Measurements from ENCODE around the gene TNIP3.
"Not testable (repeated sequence)": the region's sequence is repeated elsewhere in the genome, so short reads cannot be mapped to it uniquely, and the experiment has no call there.

The TNIP3 gene

GRCh38 chr4:121164291-121164690, at the start of gene TNIP3:
Gene TNIP3, minus strand, starts transcription at chr4:121164321. Its CDS starts 196 bp downstream, at chr4:121164125.
- no peak for DNase-seq

GRCh38 chr4:121212806-121213205, 48.7 kb upstream of the TNIP3 start:
- no peak for DNase-seq

DNA sequence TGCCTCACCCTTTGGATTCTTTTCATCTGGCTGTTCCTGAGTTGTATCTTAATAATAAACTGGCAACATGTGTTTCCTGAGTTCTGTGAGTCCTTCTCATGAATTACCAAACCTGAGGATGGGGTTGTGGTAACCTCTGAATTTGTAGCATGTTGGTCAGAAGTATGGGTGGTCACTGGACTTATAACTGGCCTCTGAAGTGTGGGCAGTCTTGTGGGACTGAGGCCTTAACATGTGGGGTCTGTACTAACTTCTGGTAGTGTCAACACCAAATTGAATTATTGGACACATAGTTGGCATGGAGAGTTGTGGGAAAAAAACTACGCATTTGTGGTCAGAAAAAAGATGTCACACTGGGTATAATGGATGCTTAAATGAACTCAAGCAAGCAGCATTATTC, 45.0 kb upstream of the TNIP3 start:
- no peak for DNase-seq

DNA sequence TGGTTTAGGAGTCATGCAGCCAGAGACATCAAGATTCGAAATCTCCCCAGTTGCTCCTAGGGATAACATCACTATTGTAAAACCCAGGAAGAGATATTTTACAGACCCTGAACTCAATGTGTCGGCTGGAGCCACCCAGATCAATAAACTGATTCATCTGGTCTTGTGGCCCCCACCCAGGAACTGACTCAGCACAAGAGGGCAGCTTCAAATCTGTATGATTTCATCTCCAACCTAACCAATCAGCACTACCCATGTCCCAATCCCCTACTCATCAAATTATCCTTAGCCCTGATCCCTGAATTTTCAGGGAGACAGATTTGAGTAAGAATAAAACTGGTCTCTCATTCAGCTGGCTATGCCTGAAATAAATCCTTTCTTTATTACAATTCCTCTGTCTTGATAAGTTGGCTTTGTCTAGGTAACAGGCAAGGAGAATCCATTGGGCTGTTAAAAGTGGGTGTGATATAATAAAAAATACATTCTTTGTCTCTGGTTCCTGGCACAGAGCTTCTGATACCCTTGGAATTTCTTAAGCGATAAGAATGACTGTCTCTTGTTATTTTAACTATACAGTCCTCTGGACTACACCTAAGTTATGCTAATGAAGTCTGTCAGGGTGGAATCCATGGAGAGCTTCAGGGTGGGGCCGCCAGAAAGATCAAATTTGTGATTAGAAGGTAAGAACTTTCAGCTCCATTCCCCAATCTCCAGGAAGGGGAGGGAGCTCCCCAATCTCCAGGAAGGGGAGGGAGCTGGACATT, 44.3 kb upstream of the TNIP3 start:
- no peak for DNase-seq

GRCh38 chr4:121205777-121206176, 41.7 kb upstream of the TNIP3 start:
- not testable (repeated sequence) for DNase-seq

GRCh38 chr4:121200795-121201472, 36.8 kb upstream of the TNIP3 start:
- no peak for DNase-seq

- DNase-seq: no peak
Observed at GRCh38 chr4:121199742-121200561, 35.8 kb upstream of the TNIP3 start.

- no peak for DNase-seq
Observed at GRCh38 chr4:121198251-121198650, 34.1 kb upstream of the TNIP3 start.

GRCh38 chr4:121195649-121196048, 31.5 kb upstream of the TNIP3 start:
- no peak for DNase-seq

DNA sequence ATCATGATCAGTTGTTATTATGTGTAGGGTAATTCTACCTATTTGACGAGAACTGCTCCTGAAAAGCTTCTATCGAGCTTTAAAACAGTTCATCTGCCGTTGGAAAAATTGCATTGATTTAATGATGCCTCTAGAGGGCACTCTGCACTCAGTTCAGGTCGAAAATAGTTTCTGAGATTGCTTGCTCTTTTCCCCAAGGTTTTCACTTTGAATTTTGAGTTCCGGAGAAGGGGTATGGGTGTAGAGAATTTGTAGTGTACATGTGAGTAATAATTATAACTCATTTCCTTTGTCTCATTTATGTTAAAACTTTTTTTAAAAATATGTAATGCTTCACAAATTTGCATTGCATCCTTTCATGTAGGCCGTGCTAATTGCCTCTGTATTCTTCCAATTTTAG, 28.4 kb upstream of the TNIP3 start:
- peak; percentile 0 for DNase-seq

DNA sequence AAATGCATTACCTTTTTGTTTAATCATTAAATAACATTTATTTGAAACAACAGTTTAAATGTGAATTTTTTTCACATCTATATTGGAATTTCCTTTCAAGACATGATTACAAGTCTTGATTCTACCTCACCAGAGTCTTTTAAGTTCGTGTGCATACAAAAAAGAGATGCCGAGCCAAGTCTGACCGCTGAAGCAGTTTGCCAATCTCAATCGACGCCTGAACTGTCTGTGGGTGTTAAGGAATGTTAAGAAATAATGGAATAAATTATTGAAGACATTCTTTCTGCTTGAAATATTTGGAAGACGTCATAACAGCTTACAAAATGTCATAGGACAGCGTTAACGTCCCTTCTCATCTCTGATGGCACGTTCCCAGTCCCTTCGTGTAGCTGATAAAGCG, 27.9 kb upstream of the TNIP3 start:
- no peak for DNase-seq

- DNase-seq: no peak
Observed at GRCh38 chr4:121191361-121191760, 27.2 kb upstream of the TNIP3 start.

DNA sequence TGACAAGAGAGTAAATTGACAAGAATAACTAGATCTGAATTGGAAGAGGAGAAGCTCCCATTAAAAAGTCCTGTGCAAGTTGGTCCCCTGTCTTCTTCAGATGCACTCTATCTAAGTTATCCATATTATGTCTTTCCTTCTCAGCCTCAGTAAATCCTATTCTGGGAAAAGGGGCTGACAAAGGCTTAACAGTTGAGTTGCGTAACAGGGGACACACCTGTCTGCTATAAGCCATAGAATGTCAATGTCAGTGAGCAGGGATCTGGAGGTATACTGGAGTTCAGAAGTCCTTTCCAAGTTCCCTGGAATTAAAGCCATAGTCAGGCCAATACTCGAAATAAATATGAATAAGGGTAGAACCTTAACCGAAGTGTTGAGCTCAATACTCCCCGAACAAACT, 26.3 kb upstream of the TNIP3 start:
- no peak for DNase-seq

DNA sequence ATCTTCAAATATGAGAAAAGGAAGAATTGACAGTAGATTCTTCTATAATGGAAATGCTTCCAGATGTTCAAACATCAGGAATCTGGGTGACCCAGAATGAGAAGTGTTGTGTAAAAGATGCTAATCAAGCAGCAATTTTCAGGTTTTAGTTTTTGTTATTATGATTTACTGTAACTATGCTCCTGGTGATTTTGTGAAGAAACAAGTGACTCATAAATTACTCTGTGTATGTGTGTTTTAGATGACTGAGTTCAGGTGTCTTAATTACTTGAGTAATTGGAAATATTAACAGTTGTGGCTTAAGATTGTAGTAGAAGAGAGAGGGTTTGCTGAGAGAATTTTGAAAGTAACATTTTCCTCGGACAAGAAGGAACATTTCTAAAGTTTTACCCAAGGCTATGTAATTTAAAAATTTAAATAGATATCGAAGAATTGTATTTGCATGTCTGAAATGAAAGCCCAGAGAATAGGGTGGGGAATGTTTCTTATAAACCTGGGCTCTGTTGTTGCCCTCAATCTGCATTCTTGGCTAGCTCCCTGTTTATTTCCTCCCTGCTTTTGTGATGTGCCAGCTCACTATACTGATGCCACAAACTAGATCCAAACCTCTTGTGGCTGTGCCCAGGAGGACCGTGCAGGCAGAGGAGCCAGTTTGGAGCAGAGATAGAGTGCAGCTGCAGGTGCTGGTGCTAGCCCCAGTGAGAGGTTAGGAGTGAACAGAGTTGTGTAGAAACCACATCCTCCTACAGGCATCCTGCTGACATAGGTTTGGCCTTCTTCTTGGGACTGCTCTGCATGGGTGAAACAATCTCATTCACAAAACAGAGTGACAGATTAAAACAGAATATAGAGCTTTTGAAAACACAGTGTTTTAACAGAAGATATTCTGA, 25.4 kb upstream of the TNIP3 start:
- DNase-seq: no peak

- no peak for DNase-seq
Observed at GRCh38 chr4:121187206-121187605, 23.1 kb upstream of the TNIP3 start.

- DNase-seq: no peak
Observed at GRCh38 chr4:121185960-121186359, 21.8 kb upstream of the TNIP3 start.

DNA sequence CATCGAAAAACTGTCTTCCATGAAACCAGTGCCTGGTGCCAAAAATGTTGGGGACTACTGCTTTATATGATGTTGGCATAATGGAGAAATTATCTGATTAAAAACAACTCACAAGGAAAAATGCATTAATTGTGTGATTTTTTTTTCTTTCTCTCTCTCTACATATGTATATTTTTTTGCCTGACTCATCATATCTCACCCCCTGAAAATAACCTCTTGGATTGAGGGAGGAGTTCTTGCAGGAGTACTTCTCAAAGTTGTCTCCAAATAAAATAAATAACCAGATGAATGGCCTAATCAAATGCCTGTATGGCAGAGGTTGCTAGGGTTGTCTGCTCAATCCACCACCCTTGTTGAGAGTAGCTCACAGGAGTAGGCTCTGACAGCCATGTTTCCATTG, 19.9 kb upstream of the TNIP3 start:
- DNase-seq: no peak

DNA sequence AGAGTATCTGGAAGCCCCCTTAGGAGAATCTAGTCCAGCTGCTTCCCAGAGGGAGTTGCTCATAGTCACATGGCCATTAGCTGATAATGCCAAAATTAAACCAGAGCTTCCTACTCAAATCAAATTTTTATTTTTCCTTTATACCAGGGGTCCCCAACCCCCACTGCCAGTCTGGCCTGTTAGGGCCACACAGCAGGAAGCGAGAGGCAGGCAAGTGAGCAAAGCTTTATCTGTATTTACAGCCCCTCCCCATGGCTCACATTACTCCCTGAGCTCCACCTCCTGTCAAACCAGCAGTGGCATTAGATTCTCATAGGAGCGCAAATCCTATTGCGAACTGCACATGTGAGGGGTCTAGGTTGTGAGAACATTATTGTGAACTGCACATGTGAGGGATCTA, 19.2 kb upstream of the TNIP3 start:
- DNase-seq: no peak

DNA sequence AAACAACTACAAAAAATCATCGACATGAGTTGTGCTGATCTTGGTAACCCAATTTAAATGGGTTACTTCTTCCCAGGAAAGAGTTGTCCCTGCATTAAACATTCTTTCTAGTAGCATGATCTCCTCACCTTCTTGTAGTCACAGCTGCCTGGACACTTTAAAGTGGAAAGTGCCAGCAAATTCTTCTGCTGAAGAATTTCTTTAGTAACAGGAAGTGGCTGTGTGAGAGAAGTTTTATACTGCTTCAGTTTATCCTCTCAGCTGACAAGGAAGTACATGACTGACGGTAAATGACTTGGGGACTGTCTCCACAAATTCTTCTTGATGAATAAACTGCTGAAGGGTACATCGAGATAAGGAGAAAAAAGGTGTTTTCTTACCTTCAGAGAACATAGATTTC, 18.2 kb upstream of the TNIP3 start:
- DNase-seq: no peak

DNA sequence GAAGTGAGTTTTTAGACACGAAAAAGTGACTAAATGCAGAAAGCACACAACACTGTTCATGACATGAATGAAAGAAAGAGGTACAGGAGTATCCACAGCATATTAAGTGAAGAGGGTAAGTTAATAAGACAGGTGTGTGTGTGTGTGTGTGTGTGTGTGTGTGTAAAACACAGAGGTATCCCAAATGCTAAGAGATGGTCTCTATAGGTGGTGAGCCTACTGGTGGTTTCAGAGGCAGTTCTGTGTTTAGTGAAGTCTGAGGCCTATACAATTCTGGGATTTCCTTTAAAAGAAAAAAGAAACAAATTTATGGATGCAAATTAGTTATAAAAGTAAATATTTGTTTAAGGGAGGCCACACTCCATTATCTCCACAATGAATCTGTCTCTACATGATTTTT, 17.4 kb upstream of the TNIP3 start:
- no peak for DNase-seq

DNA sequence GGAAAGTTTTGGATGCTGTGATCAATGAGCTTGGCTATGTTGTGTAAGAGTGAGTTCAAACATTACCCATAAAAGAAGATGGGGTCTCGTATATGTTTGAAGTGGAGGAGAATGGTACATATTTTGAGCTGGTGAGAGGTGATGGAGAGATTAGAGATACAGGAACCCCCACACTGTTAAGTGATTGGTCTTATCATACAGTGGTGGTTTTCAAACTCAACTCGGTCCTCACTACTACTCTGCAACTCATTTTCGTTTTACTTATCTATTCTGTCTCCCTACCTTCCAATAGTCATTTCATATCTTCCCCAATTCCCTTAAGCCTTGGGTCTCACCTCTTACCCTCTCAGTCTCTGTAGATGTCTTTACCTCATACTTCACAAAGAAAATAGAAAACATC, 16.4 kb upstream of the TNIP3 start:
- DNase-seq: no peak

DNA sequence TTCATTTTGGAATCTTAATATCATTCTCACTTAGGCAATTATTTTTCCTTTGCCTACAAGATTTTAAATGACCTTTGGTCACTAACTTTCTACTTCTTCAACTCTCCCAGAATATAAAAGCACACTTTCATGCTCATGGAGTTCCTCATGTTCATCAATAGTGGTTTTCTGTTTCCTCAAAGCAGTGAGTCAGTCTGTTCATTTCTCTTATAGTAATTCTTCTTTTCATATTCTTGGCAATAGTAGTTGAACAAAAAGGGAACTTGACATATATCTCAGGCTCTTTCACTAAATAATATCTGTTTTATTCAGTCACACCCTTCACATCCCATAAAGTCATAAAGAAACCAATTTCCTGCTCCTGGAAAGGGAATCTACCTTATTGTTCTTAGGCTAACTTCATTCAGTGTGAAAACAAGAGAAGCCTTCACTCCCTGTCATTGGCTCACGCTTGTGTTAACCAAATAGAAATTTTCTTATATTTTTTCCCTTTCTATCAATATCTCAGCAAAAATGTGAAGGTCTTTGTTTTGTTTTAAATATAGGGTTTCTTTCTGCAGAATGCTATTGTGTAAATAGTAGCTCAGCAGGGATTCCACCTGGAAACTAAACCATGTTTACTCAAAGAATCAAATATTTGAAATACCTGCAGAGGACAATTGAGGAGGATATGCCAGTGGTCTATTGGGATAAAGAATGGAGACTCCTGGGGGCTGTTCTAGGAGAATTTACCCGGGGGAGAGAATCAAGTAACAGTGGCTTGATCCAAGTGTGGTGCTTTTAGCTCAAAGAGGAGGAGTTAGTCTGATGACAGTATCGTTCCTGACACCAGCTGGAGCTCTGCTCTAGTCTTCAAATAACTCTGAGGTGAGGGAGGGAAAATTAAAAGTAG, 13.4 kb upstream of the TNIP3 start:
- no peak for DNase-seq

All from NCI-H2171 treated with DMSO at 0.1 percent for 48 hours (cell line).